Stimulated activated CD4-positive, alpha-beta T cell treated with anti-CD3 and anti-CD28 coated beads, Interleukin-4, amount 100 ng/mL, for 48 hours (primary cell): ENCODE measurements around the gene PDPK1.
A peak's percentile ranks its signal among the peaks of the same experiment; 100 is the strongest.

Source experiments
- DNase-seq, 2 donors: peaks; one replicate each; pipeline ENCODE4 v3.0.0-alpha.2; 2020; ENCODE audit warnings: low read depth in 2 of 2

PDPK1 gene

DNA sequence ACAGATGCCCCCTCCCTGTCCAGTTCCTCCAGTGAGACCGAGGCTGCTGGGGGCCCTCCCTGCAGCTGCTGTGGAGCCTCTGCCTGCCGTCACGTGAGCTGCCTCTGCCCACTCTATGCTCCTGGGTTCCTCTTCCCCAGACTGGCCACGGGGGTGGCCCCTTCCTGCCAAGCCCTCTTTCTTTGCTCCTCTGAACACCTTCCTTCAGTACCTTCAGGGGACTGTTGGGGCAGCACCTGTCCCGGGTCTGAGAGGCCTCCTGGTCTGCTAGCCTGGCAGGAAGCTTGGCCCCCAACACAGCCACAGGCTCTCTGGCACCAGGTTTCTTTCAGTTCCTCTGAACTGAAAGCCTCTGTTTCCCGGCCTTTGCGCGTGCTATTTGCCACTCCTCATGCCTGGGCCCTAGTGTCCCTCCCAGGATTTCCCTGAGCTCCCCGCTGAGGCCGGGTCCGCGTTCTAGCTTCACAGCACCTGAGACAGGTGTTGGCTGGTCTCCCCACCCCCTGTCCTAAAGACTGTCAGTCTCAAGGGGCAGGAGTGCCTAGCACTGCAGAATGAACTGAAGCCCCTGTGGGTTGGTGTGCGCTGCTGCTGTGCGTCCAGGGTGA, 30.7 kb upstream of the PDPK1 start:
- DNase-seq, result no peak

DNA sequence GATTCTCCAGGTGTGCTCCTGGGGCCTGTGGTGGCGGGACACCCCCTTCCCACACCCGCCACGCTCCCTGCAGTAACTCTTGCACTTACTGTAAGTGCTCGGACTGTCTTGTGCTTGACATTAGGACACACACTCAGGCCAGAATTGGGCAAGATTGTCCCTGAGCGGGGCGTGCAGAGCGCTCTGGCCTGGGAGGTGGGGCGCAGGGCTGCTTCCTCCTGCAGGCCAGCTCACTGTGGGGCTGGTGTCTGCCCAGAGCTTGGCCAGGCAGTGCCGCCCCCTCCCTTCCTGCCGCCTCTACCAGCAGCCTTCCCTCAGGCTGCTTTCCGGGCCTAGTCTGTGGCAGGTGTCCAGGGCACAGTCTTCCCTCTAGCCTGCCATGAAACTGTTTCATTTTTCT, 30.2 kb upstream of the PDPK1 start:
- DNase-seq, result no peak

DNA sequence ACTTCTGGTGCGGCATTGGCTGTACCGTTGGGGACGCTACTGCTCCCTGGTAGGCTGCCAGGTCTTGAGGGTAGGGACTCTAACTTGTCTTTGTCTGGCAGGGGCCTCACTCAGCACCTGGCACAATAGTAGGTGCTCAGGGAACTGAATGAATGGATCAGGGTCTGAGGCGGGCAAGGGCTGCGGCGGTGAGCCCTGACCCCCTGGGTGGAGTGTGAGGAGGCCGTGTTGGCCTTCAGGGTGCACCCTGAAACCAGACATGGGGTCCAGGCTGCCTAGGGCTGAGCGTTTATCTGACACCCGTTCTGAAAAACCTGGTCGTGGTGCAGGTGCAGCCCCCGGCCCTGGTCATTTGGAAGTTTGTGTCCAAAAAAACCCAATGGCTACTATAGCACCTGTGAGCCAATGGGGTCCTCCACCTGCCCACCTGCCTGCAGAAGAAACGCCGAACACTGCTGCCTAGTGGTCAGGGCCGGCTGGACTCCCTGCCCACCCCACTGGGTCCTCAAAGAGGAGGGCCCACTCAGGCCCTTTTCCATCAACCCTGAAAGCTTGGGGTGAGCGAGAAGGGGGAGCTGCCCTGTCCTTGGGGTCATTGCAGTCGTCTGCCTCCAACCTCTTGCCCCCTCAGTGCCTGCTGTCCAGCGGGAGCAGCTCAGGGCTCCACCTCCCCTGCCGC, 29.0 kb upstream of the PDPK1 start:
- no peak for DNase-seq

DNA sequence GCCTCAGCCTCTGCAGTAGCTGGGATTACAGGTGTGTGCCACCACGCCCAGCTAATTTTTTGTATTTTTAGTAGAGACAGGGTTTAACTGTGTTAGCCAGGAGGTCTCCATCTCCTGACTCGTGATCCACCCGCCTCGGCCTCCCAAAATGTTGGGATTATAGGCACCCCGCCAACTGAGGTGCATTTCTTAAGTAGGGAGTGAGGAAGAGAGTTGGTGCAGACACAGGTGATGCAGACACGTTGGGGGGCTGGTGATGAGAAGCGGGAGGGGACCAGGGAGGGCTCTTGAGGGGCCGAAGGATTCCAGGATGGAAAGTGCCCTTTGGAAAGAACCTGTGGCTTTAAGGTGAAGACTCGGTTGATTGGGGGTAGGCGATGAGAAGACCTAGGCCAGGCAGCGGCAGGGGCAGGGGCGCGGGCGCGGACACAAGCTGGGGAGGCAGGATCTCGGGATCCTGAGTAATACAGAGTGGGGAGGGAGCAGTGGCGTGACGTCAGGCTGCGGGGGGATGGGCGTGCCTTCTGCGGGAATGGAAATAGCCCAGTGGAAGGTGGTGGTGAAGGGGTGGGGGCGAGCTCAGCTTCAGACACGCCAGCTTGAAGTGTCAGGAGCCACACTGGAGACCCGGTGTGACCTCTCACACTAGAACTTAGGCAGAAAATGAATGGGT, 26.6 kb upstream of the PDPK1 start:
- DNase-seq, result no peak

DNA sequence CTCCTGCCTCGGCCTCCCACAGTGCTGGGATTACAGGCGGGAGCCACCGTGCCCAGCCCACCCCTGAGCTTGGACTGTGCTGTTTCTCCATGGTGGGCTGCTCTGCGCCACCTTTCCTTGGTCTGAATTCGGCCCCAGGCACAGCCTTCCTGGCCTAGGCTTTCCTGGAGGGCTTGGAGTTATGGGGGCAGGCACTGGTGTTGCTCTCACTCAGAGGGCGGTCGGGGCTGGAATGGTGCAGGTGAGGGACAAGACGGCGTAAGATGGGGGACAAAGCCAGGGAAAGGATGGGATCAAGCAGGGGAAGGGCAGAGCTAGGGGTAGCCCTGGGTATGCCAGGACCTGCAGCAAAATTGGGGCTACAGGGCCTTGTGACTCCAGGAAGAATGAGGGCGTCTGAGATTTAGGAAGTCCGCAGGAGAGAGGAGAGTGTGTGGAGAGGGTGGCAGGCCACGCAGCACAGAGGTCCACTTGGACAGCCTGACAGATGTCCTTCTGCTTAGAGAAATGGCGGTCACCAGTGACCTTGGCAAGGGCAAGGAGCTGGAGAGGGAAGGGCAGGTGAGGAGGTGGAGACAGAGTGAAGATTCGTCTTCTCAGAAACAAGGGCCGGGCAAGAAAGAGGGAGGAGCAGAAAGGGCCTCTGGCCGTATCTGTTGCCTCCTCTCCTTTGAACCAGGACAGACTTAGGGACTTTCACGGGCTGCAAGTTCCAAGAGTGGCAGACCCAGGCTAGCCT, 25.7 kb upstream of the PDPK1 start:
- no peak for DNase-seq

DNA sequence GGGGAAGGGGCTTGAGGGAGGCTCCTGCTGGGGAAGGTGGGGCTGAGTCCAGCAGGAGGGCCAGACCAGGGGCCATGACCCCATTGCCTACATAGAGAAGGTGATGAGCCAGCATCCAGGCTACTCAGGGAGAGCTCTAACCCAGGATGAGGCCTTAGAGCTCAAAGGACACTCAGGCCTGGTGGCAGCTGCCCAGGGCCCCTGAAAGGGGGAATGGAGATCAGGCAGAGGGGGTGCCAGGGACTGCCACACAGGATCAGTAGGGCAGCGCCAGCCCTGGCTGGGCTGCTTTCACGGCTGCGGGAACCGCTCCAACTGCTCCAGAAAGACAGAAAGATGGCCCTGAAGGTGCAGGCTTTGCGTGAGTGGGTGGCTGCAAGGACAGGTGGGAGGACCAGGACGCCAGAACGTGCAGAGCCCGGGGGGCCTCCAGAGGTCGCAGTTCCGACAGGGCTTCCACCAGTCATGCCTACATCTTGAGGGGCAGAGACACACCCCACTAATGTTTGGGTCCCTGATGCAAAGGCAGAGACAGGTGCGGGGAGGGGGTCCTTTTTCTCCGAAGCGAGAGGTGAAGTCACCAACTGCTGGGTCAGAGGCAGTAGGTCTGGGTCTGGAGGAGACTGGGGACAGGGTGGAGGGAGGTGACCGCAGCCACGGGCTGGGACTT, 25.0 kb upstream of the PDPK1 start:
- DNase-seq, result no peak

DNA sequence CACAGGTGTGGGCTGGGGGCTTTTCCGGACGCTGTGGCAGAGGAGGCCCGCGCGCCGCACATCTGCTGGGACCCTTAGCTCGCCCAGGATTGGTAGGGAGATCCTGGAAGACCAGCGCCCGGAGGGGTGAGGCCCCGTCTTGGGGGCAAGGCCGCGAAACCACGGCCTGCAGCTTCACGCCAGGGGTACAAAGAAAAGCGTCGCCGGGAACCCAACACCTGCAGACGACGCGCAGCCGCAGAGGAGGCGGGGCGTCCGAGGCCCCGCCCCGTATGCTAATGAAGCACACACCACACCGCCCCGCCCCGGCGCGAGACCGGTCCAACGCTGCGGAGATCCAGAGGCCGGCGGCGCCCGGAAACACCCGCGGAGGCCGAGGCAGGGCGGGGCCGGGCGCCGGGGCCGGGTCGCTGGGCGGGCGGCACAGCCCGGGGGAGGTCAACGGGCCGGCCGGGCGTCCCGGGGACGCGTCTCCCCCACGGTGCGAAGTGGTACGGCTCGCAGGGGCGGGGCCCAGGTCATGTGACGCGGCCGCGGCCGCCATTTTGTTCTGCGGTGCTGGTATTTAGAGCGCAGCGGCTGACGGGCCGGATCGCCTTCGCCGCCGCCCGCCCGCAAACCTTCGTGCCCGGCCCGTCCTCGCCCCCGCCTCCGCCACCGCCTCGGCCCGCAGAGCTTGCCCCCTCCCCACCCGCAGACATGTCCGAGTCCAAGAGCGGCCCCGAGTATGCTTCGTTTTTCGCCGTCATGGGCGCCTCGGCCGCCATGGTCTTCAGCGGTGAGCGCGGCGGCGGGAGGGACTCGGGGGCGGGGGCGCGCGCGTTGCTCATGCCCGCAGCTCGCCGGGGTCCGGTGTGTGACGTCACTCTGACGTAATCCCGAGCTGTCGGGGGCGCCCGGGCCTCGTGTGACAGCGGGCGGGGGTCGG, 24.2 kb upstream of the PDPK1 start, which contains the start of gene ATP6V0C:
Gene ATP6V0C, plus strand, starts transcription at position 548 of the 928 bp plus-strand sequence. Its CDS starts 152 bp downstream, at position 700.
- peak; percentile 84 to 85 for DNase-seq

DNA sequence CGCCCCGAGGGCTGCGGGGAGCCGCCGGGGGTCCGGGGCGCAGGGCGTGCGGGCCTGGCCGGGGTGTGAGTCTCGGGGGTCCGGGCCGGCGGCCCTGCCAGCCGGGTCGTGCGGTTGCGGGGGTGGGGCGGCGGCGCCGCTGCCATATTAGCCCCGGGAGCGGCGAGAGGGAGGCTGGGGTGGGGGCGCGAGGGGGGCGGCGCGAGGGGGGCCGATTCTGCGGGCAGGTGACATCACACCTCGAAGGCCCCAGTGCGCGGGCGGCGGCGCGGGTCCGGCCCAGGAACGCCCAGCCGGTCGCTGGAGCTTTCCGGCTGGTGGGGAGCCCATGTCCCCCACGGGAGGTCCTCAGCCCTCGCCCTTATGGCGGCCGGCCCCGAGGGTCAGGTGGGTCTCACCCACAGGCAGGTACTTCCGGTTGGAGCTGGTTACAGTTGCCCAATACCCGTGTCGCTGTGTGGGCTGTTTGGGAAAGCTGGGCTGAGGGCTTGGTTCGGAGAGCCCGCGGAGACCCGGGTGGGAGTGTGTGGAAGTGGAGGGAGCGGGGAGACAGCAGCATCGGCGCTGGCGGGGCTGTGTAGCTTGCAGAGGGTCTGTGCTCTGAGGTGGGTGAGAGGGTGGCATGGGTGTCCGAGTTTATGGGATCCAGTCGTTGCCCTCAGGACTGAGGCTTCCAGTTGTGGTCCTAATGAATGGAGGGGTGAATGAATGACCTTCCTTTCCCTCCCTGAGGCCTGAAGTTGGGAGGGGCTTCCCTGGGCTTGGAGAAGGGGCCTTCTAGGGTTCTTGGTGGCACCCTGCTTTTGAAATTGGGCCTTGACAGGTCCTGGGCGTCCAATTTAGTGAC, 23.3 kb upstream of the PDPK1 start:
- DNase-seq, result no peak

DNA sequence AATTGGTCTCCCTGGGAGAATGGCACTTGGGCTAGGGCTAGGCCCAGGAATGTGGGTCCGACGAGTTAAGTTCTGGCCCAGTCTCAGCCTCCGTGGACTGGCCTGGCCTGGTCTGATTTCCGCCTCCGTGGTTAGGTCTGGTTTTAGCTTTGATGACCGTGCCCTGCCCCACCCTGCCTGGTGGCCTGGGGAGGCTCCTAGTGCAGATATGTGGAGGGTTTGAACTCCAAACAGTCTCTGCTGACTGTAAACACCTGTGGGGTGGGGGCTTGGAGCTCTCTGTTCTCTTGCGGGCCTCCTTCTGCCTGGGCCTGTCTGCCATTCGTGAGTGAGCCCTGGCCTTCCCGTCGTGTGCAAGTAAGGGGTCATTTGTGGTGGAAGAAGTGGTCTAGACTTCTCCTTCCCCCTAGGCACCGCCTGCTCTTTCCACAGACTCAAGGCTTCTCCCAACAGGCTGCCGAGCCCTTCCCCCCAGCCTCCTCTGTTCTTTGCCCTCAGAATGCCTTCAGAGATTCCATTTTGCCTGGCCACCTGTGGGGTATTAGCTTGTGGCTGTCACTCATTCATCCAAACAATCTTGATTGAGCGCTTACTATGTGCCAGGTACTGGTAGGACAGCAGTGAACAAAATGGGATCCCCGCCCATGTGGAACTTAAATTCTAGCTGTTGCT, 22.5 kb upstream of the PDPK1 start:
- no peak for DNase-seq

DNA sequence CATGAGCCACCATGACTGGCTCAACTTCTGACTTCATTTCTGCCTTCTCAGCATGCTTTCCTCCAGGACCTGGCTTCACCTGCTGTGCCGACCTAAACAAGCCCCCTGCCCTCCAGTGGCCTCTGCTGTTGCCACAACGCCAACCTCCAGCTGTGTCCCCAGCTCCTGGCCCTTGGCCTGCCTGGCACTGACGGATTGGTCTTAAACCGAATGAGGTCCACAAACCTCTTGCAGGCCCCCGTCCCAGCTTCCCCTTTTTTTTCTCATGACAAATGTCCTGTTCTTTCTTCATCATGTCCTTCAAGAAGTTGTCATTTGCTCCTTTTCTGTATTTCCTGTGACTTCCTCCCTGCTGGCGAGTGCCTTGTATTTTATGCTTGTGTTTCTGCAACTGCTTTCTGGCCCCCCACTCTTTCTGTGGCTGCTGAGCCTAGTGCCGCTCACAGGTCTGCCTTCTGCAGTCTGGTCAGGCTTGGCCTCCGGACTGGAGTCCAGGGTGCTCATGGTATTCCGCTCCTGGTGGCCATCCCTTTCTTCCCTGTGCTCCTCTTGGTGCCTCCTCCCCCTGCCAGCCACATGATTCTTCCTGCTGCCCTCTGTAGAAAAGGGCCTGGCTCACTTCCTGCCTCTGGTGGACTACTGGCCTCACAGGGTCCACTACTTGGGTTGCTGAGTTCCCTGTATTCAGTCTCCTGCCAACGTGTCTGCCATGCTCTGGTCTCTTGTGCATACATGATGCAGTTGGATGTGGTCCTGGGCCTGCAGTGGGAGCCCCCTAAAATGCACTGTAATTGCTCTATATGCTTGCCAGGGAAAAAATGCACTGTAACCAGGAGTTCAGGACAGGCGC, 21.2 kb upstream of the PDPK1 start:
- DNase-seq, result no peak

DNA sequence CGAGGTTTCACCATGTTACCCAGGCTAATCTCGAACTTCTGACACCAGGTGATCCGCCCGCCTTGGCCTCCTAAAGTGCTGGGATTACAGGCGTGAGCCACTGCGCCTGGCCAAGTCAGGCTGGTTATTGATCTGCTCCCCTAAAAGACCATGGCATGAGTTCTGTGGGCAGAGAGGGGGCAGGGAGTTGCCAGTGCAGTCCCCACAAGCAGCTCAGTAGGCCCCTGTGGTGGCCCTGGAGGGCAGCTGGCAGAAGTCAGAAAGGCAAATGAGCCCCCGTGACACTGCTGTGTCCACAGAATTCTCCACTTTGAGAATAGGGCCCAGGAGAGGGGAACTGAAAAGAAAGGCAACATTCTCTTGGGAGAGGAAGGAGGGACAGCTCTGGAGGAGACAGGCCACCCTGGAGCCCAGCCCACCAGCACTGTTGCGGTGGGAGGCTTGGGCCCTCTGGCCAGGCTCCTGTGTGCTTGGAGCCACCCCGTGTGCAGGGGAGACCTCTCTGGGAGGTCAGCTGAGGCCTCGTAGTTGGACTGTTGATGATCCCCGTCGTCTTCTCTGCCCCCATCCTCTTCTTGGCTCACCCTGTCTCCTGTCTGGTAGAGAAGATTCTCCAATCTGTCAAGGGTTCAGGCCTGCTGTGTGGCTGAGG, 19.7 kb upstream of the PDPK1 start:
- DNase-seq, result no peak

DNA sequence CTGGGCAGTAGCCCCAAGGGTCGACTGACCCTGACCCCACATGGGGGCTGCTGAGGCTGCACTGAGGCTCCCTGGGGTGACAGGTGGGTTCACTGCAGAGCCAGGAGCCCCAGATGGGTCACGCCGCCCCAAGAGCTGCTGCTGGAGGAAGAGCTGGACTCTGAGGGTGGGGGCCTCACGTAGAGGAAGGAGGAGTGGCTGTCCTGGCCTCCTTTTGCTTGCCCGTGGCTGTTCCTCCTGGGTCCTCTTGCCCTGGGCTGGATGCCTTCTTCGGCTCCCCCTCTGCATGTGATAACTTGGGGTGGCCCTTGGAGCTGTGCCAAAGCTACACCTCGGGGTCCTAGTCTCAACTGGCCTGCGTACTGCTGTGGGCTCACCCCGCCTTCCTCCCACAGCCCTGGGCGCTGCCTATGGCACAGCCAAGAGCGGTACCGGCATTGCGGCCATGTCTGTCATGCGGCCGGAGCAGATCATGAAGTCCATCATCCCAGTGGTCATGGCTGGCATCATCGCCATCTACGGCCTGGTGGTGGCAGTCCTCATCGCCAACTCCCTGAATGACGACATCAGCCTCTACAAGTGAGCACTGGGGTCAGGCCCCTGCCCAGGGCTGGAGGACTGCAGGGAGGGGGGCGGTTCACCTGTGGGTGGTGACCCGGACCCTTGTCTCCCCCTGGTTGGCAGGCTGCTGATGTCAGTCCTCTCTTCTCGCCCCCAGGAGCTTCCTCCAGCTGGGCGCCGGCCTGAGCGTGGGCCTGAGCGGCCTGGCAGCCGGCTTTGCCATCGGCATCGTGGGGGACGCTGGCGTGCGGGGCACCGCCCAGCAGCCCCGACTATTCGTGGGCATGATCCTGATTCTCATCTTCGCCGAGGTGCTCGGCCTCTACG, 18.8 kb upstream of the PDPK1 start:
- DNase-seq, result no peak

DNA sequence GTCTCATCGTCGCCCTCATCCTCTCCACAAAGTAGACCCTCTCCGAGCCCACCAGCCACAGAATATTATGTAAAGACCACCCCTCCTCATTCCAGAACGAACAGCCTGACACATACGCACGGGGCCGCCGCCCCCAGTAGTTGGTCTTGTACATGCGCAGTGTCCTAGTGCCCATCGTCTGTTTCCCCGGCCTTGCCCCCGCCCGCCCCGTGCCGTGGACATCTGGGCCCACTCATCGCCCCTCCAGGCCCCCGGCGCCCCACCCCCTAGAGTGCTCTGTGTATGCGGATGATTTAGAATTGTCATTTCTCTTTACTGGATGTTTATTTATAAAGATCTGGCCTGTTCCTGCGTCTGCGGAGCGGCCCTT, 18.1 kb upstream of the PDPK1 start:
- no peak for DNase-seq

DNA sequence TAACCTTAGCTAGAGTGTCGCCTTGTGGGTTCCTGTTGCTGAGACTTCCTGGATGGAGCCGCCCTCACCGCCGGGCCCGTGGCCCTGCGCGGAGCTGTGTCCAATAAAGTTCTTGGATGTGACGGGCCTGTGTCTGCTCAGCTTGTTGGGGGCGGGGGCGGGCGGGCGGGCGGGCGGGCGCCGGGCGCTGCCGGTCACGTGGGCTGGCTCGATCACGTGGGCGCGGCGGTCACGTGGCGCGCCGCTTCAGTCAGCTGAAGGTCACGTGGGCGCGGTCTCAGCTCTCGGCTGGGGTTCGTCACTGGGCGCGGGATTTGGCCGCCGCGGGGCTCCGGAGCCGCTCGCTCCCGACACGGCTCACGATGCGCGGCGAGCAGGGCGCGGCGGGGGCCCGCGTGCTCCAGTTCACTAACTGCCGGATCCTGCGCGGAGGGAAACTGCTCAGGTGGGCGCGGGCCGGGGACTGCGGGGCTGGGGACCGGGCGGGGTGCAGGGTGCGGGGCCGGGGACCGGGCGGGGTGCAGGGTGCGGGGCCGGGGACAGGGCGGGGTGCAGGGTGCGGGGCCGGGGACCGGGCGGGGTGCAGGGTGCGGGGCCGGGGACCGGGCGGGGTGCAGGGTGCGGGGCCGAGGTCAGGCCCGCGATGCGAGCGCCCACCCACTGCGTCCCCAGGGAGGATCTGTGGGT, 17.6 kb upstream of the PDPK1 start, which contains the start of gene AMDHD2:
Gene AMDHD2, plus strand, starts transcription at position 275 of the 687 bp plus-strand sequence. Its CDS starts 88 bp downstream, at position 363.
- DNase-seq, result peak; percentile 86 to 88

DNA sequence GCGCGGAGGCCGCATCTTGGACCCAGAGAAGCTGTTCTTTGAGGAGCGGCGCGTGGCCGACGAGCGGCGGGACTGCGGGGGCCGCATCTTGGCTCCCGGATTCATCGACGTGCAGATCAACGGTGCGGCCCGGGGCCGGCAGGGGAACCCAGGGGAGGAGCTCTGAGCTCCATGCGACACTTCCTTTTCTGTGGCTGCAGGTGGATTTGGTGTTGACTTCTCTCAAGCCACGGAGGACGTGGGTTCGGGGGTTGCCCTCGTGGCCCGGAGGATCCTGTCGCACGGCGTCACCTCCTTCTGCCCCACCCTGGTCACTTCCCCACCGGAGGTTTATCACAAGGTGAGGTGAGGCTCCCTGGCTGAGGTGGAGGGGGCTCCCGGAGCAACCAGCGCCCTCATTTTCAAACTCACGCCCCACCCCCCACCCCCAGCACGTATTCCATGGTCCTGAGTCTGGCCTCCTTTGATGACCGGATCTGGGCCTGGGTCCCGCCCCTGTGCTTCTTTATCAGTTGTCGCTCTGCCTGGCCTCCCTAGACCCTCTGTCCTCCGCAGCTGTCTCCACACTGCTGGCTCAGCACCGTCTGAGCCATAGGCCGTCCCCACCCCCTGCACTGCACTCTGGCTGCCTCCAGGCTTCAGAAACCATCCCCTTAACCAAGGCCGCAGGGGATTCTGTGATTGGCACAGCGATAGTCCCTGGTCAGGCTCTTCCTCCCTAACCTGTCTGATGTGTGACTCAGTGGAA, 16.9 kb upstream of the PDPK1 start:
- peak in 1 of 2 donors; percentile 29 for DNase-seq
